GM18858 (cell line): ENCODE results near the gene ZNF84.

ENCODE experiments used
- ATAC-seq: cut with Tn5 transposase; IDR thresholded peaks from one replicate; pipeline ENCODE4 v1.9.1; 2021; ENCODE audit not compliant: unreplicated experiment

ZNF84 gene

GRCh38 chr12:133037207-133038005, at the start of gene ZNF84:
ZNF84 (plus strand) TSS chr12:133037509; CDS start chr12:133041468, 3,959 bp downstream.
- ATAC-seq, result peak; percentile 83

- ATAC-seq, result no peak
Measured at GRCh38 chr12:132998741-132999140, 38.6 kb upstream of the ZNF84 start.

- no peak for ATAC-seq
Measured at GRCh38 chr12:133010657-133011297, 26.5 kb upstream of the ZNF84 start.

GRCh38 chr12:133023566-133023965, 13.7 kb upstream of the ZNF84 start:
- ATAC-seq, result no peak

GRCh38 chr12:133026996-133027395, 10.3 kb upstream of the ZNF84 start:
- no peak for ATAC-seq

GRCh38 chr12:133038118-133038709, 905 bp downstream of the ZNF84 start:
- ATAC-seq, result no peak

- ATAC-seq, result no peak
Measured at GRCh38 chr12:133046698-133047097, 9.4 kb downstream of the ZNF84 start.

GRCh38 chr12:133057446-133057845, 20.1 kb downstream of the ZNF84 start:
- ATAC-seq, result no peak

GRCh38 chr12:133058203-133059113, 21.1 kb downstream of the ZNF84 start:
- no peak for ATAC-seq

GRCh38 chr12:133061954-133062353, 24.6 kb downstream of the ZNF84 start:
- ATAC-seq, result no peak

GRCh38 chr12:133063556-133063955, 26.2 kb downstream of the ZNF84 start:
- no peak for ATAC-seq

- ATAC-seq, result no peak
Measured at GRCh38 chr12:133073836-133074235, 36.5 kb downstream of the ZNF84 start.

GRCh38 chr12:133080026-133080367, 42.7 kb downstream of the ZNF84 start:
- ATAC-seq, result peak; percentile 71

GRCh38 chr12:133080368-133081158, 43.3 kb downstream of the ZNF84 start, which contains the start of gene ZNF140:
ZNF140 (plus strand) TSS chr12:133080923; CDS start chr12:133081321, 398 bp downstream.
- ATAC-seq, result peak; percentile 49

GRCh38 chr12:133081159-133081780, 44.0 kb downstream of the ZNF84 start:
- no peak for ATAC-seq

- ATAC-seq, result no peak
Measured at GRCh38 chr12:133083345-133083744, 46.0 kb downstream of the ZNF84 start.

- no peak for ATAC-seq
Measured at GRCh38 chr12:133105620-133106019, 68.3 kb downstream of the ZNF84 start.

GRCh38 chr12:133106253-133106652, 68.9 kb downstream of the ZNF84 start:
- ATAC-seq, result no peak

GRCh38 chr12:133107121-133107520, 69.8 kb downstream of the ZNF84 start:
- no peak for ATAC-seq

- ATAC-seq, result no peak
Measured at GRCh38 chr12:133108150-133108549, 70.8 kb downstream of the ZNF84 start.
